ENCODE measurements around the gene COL23A1. TPM values are rescaled to one million over a fixed set of nuclear protein-coding genes. Genes with fewer than 3 reads are reported as not detected.

The COL23A1 gene
- total and polyA plus RNA-seq, 2 donors (not counting 1 experiment from before 2014, with no cell fraction given) = 0.20 TPM; not detected in 1

DNA sequence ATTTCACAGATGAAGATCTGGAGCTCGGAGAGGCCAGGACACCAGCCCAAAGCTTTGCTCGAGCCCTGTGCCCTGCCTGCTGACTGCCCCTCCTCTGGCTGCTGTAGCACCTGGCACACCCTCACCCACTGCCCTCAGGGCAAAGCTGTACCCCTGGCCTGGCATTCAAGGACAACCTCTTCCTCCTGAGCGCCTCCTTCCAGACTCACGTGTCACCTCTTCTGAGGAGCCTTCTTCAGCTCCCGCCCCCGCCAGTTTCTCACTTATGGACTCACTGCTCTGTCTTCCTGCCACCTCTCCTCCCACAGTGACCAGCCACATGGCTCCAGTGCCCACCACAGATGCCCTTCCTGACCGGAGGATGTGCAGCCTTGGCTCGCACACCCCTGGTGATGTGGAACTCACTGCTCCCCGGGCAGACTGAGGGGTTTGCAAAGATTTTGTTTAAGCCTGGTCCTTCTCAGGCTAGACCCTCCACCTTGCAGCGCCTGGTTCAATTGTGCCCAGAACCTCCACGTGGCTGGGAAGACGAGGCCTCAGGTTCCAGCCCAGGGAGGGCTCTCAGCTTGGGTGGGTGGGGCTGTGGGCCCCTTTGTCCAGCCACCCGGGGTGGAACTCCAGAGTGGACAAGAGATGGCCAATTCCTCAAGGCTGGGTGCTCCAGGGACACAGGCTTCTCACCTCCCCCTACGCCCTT lies 311.0 kb downstream of the COL23A1 start:
- H3K79me2 ChIP-seq (ENCODE audit: control insufficient read depth, insufficient read depth, low read length) = no peaks in the 10 kb centered on the region
- H4K20me1 ChIP-seq (ENCODE audit: control insufficient read depth, insufficient read depth, low read length, poor library complexity, severe bottlenecking) = no peaks in the 10 kb centered on the region
- no peak overlapping the region for H3K27ac Mint-ChIP-seq
- H3K9ac ChIP-seq (ENCODE audit: low read length) = no peak overlapping the region
- H3K27me3 Mint-ChIP-seq = peaks cover 25% of the 10 kb centered on the region
- CTCF ChIA-PET = interaction anchor here (1.0 to 4.0 kb wide), 2 partner anchors 28 to 272 kb away, joined by 3 to 24 read pairs; no protein-coding TSS in a partner anchor
- H2AFZ ChIP-seq (ENCODE audit: insufficient read depth, low read depth, low read length, poor library complexity, severe bottlenecking) = peak overlapping the region; percentile 63
- H3K36me3 ChIP-seq (replicated peaks in 1 of 2; ENCODE audit: control extremely low read depth in 1 of 2, control insufficient read depth in 1 of 2, extremely low read depth in 1 of 2, insufficient read depth in 2 of 2, low read length in 1 of 2) = no peaks in the 10 kb centered on the region
- peaks cover 2% of the 10 kb centered on the region for H3K4me1 Mint-ChIP-seq
- H3K9me3 Mint-ChIP-seq (ENCODE audit: insufficient read depth) = peaks cover 11% of the 10 kb centered on the region
- intact Hi-C loops (cut with micrococcal nuclease) = no loop called here
- no peak overlapping the region for H3K4me3 ChIP-seq (ENCODE audit: control extremely low read depth in 1 of 5, extremely low read depth in 1 of 5, insufficient read depth in 1 of 5, low read depth in 2 of 5, low read length in 4 of 5)
- ATAC-seq (ENCODE audit: low read depth) = no peak
- WGBS (ENCODE audit: insufficient coverage) = 80% methylated on average over 13 of the region's 14 CpGs
- no peak for DNase-seq
- no peak overlapping the region for H3K4me2 ChIP-seq (replicated peaks; ENCODE audit: low read depth, low read length, poor library complexity, severe bottlenecking)
- peaks cover 0 to 6% of the 10 kb centered on the region in 2 donors for H3K4me1 ChIP-seq (ENCODE audit: control insufficient read depth in 2 of 2, insufficient read depth in 2 of 2, low read length in 2 of 2)
- no peak overlapping the region for H3K27ac ChIP-seq (ENCODE audit: low read length in 2 of 2)
- TF ChIP-seq, protein P1, sequence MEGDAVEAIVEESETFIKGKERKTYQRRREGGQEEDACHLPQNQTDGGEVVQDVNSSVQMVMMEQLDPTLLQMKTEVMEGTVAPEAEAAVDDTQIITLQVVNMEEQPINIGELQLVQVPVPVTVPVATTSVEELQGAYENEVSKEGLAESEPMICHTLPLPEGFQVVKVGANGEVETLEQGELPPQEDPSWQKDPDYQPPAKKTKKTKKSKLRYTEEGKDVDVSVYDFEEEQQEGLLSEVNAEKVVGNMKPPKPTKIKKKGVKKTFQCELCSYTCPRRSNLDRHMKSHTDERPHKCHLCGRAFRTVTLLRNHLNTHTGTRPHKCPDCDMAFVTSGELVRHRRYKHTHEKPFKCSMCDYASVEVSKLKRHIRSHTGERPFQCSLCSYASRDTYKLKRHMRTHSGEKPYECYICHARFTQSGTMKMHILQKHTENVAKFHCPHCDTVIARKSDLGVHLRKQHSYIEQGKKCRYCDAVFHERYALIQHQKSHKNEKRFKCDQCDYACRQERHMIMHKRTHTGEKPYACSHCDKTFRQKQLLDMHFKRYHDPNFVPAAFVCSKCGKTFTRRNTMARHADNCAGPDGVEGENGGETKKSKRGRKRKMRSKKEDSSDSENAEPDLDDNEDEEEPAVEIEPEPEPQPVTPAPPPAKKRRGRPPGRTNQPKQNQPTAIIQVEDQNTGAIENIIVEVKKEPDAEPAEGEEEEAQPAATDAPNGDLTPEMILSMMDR (IDR thresholded peaks at IDR 0.05) = no peak
- TF ChIP-seq EZH2 (IDR thresholded peaks at IDR 0.05; ENCODE audit: borderline replicate concordance, insufficient read depth, low read depth, low read length, poor library complexity, severe bottlenecking) = no peak
- H3K27me3 ChIP-seq (replicated peaks in 1 of 4; ENCODE audit: control extremely low read depth in 1 of 4, control insufficient read depth in 3 of 4, insufficient read depth in 4 of 4, low read length in 3 of 4) = peaks cover 0 to 10% (median 0%) of the 10 kb centered on the region in 4 experiments
- POLR2A ChIA-PET = no interaction called here
- H3K4me3 Mint-ChIP-seq = no peak overlapping the region
- peaks cover 0 to 14% (median 9%) of the 10 kb centered on the region in 3 donors for H3K9me3 ChIP-seq (ENCODE audit: control extremely low read depth in 1 of 3, control insufficient read depth in 2 of 3, insufficient read depth in 1 of 3, low read length in 2 of 3)

GRCh38 chr5:178278358-178279023 lies 311.7 kb downstream of the COL23A1 start:
- Histone ChIP-seq H3K27ac (ENCODE audit: low read length in 2 of 2) (no peak overlapping the region), H3K4me2 (replicated peaks; ENCODE audit: low read depth, low read length, poor library complexity, severe bottlenecking) (no peak overlapping the region), H3K27me3 (replicated peaks in 1 of 4; ENCODE audit: control extremely low read depth in 1 of 4, control insufficient read depth in 3 of 4, insufficient read depth in 4 of 4, low read length in 3 of 4) (peaks cover 0 to 5% (median 0%) of the 10 kb centered on the region in 4 experiments), H3K4me3 (ENCODE audit: control extremely low read depth in 1 of 5, extremely low read depth in 1 of 5, insufficient read depth in 1 of 5, low read depth in 2 of 5, low read length in 4 of 5) (no peak overlapping the region), H3K9ac (ENCODE audit: low read length) (no peak overlapping the region), H3K36me3 (replicated peaks in 1 of 2; ENCODE audit: control extremely low read depth in 1 of 2, control insufficient read depth in 1 of 2, extremely low read depth in 1 of 2, insufficient read depth in 2 of 2, low read length in 1 of 2) (no peaks in the 10 kb centered on the region), H3K9me3 (ENCODE audit: control extremely low read depth in 1 of 3, control insufficient read depth in 2 of 3, insufficient read depth in 1 of 3, low read length in 2 of 3) (peaks cover 0 to 8% (median 2%) of the 10 kb centered on the region in 3 donors), H4K20me1 (ENCODE audit: control insufficient read depth, insufficient read depth, low read length, poor library complexity, severe bottlenecking) (no peaks in the 10 kb centered on the region), H2AFZ (ENCODE audit: insufficient read depth, low read depth, low read length, poor library complexity, severe bottlenecking) (no peak overlapping the region), H3K79me2 (ENCODE audit: control insufficient read depth, insufficient read depth, low read length) (no peaks in the 10 kb centered on the region), H3K4me1 (ENCODE audit: control insufficient read depth in 2 of 2, insufficient read depth in 2 of 2, low read length in 2 of 2) (peaks cover 0 to 6% of the 10 kb centered on the region in 2 donors)
- peaks cover 4% of the 10 kb centered on the region for H3K9me3 Mint-ChIP-seq (ENCODE audit: insufficient read depth)
- ATAC-seq (ENCODE audit: low read depth) (no peak), DNase-seq (no peak)
- no peak overlapping the region for H3K27ac Mint-ChIP-seq
- H3K27me3 Mint-ChIP-seq = peaks cover 25% of the 10 kb centered on the region
- intact Hi-C loops (cut with micrococcal nuclease) = no loop called here
- ChIA-PET POLR2A (no interaction called here), CTCF (interaction anchor here (0.7 to 4.0 kb wide), 2 partner anchors 26 to 273 kb away, joined by 3 to 24 read pairs; no protein-coding TSS in a partner anchor)
- H3K4me3 Mint-ChIP-seq = no peak overlapping the region
- H3K4me1 Mint-ChIP-seq = peaks cover 2% of the 10 kb centered on the region
- TF ChIP-seq EZH2 (IDR thresholded peaks at IDR 0.05; ENCODE audit: borderline replicate concordance, insufficient read depth, low read depth, low read length, poor library complexity, severe bottlenecking) = no peak
- TF ChIP-seq, protein P1 (IDR thresholded peaks at IDR 0.05) = no peak
- 94% methylated on average over 17 of the region's 18 CpGs for WGBS (ENCODE audit: insufficient coverage)

Data from B cell (primary cell).